H9 (cell line): ENCODE results near the gene RPL18. TPM values are rescaled to one million over a fixed set of nuclear protein-coding genes. Genes with fewer than 3 reads are reported as not detected.

Source experiments
- DNase-seq: peaks from one replicate; pipeline ENCODE4 v3.0.0-alpha.2; 2017
- H2AFZ ChIP-seq: one replicate; pipeline ENCODE4 v1.6.1; 2013; ENCODE audit warnings: mild to moderate bottlenecking, low read length, control low read depth, moderate library complexity
- H2AK5ac ChIP-seq: 2 replicates; pipeline ENCODE4 v1.6.1; 2013; ENCODE audit warnings: low read length, control low read depth, mixed read lengths; ENCODE audit not compliant: insufficient read length
- H2BK120ac ChIP-seq: one replicate; pipeline ENCODE4 v1.6.1; 2013; ENCODE audit warnings: low read depth, mild to moderate bottlenecking, low read length, control low read depth, inconsistent platforms; ENCODE audit not compliant: poor library complexity, severe bottlenecking
- H2BK12ac ChIP-seq: 2 replicates; pipeline ENCODE4 v1.6.1; 2013; ENCODE audit warnings: low read length, control low read depth, mixed read lengths, low read depth; ENCODE audit not compliant: insufficient read length
- H2BK15ac ChIP-seq: 2 replicates; pipeline ENCODE4 v1.6.1; 2013; ENCODE audit warnings: low read depth, low read length, control low read depth
- H2BK20ac ChIP-seq: one replicate; pipeline ENCODE4 v1.6.1; 2013; ENCODE audit warnings: low read depth, mild to moderate bottlenecking, low read length, control low read depth, inconsistent platforms; ENCODE audit not compliant: poor library complexity, severe bottlenecking
- H2BK5ac ChIP-seq: 2 replicates; pipeline ENCODE4 v1.6.1; 2013; ENCODE audit warnings: low read length, control low read depth, mixed read lengths; ENCODE audit not compliant: insufficient read length
- H3K14ac ChIP-seq: 2 replicates; pipeline ENCODE4 v1.6.1; 2013; ENCODE audit warnings: low read length, control low read depth; ENCODE audit not compliant: insufficient read depth
- H3K18ac ChIP-seq: 2 replicates; pipeline ENCODE4 v1.6.1; 2013; ENCODE audit warnings: low read depth, mild to moderate bottlenecking, mixed read lengths, low read length, control low read depth; ENCODE audit not compliant: insufficient read length
- H3K23ac ChIP-seq: 2 replicates; pipeline ENCODE4 v1.6.1; 2013; ENCODE audit warnings: low read length, control low read depth, mixed read lengths, low read depth; ENCODE audit not compliant: insufficient read length
- H3K23me2 ChIP-seq: 2 replicates; pipeline ENCODE4 v1.6.1; 2013; ENCODE audit warnings: low read depth, mild to moderate bottlenecking, mixed read lengths, low read length, control low read depth; ENCODE audit not compliant: insufficient read length, poor library complexity, severe bottlenecking
- H3K27ac ChIP-seq: 2 replicates; pipeline ENCODE4 v1.5.1; 2013; ENCODE audit warnings: low read length, control low read depth, mixed read lengths, low read depth; ENCODE audit not compliant: insufficient read length
- H3K27me3 ChIP-seq: 2 replicates; pipeline ENCODE4 v1.6.1; 2013; ENCODE audit warnings: low read length, control low read depth, inconsistent platforms; ENCODE audit not compliant: insufficient read depth
- H3K4ac ChIP-seq: 2 replicates; pipeline ENCODE4 v1.6.1; 2013; ENCODE audit warnings: low read depth, mild to moderate bottlenecking, control low read depth, inconsistent platforms, low read length, moderate library complexity
- H3K4me1 ChIP-seq: 2 replicates; pipeline ENCODE4 v1.6.1; 2013; ENCODE audit warnings: low read length, control low read depth, inconsistent platforms; ENCODE audit not compliant: insufficient read depth
- H3K4me2 ChIP-seq: 2 replicates; pipeline ENCODE4 v1.6.1; 2013; ENCODE audit warnings: low read length, control low read depth, mixed read lengths; ENCODE audit not compliant: insufficient read length, insufficient read depth
- H3K56ac ChIP-seq: 2 replicates; pipeline ENCODE4 v1.6.1; 2013; ENCODE audit warnings: low read depth, mild to moderate bottlenecking, mixed read lengths, low read length, control low read depth; ENCODE audit not compliant: insufficient read length
- H3K79me1 ChIP-seq: 2 replicates; pipeline ENCODE4 v1.6.1; 2013; ENCODE audit warnings: low read depth, mild to moderate bottlenecking, moderate library complexity, low read length, control low read depth, inconsistent platforms; ENCODE audit not compliant: insufficient read depth, poor library complexity, severe bottlenecking
- H3K79me2 ChIP-seq: 2 replicates; pipeline ENCODE4 v1.6.1; 2013; ENCODE audit warnings: low read length, control low read depth, inconsistent platforms; ENCODE audit not compliant: insufficient read depth
- H3K9ac ChIP-seq: 2 replicates; pipeline ENCODE4 v1.6.1; 2013; ENCODE audit warnings: low read length, control low read depth, mixed read lengths; ENCODE audit not compliant: insufficient read length; ENCODE audit errors: extremely low read depth
- H3K9me3 ChIP-seq: one replicate; pipeline ENCODE4 v1.6.1; 2013; ENCODE audit warnings: low read depth, low read length, inconsistent platforms; ENCODE audit not compliant: control insufficient read depth
- H3T11ph ChIP-seq: one replicate; pipeline ENCODE4 v1.6.1; 2013; ENCODE audit warnings: mild to moderate bottlenecking, low read length, control low read depth, inconsistent platforms
- H4K20me1 ChIP-seq: one replicate; pipeline ENCODE4 v1.6.1; 2013; ENCODE audit not compliant: control insufficient read depth, insufficient read length, insufficient read depth
- H4K5ac ChIP-seq: 2 replicates; pipeline ENCODE4 v1.6.1; 2013; ENCODE audit warnings: low read depth, mild to moderate bottlenecking, mixed read lengths, low read length, control low read depth; ENCODE audit not compliant: insufficient read length
- H4K8ac ChIP-seq: replicated peaks from 2 replicates; pipeline ENCODE4 v1.6.1; 2013; ENCODE audit warnings: low read length, control low read depth, mixed read lengths, low read depth; ENCODE audit not compliant: insufficient read length
- H4K91ac ChIP-seq: 2 replicates; pipeline ENCODE4 v1.6.1; 2013; ENCODE audit warnings: low read depth, mild to moderate bottlenecking, moderate library complexity, mixed read lengths, low read length, control low read depth; ENCODE audit not compliant: insufficient read length
- H3K27ac Mint-ChIP-seq, 3 experiments: 2 replicates in 2 of 3; 3 replicates in 1 of 3; pipeline ENCODE4 v1.8.0; 2020 to 2021; ENCODE audit warnings: mixed read lengths in 3 of 3, mild to moderate bottlenecking in 1 of 3, moderate library complexity in 1 of 3
- H3K27me3 Mint-ChIP-seq: 2 replicates; pipeline ENCODE4 v1.8.0; 2021; ENCODE audit warnings: low read depth, mild to moderate bottlenecking, moderate library complexity, mixed read lengths
- H3K36me3 Mint-ChIP-seq, 3 experiments: 2 replicates in 2 of 3; 3 replicates in 1 of 3; pipeline ENCODE4 v1.8.0; 2020 to 2021; ENCODE audit warnings: low read depth in 3 of 3, mixed read lengths in 3 of 3; ENCODE audit not compliant: insufficient read depth in 1 of 3
- H3K4me1 Mint-ChIP-seq, 2 experiments: 2 replicates each; pipeline ENCODE4 v1.8.0; 2020; ENCODE audit warnings: mixed read lengths in 2 of 2
- H3K4me3 Mint-ChIP-seq, 2 experiments: 2 replicates in 1 of 2; 3 replicates in 1 of 2; pipeline ENCODE4 v1.8.0; 2020 to 2021; ENCODE audit warnings: mild to moderate bottlenecking in 2 of 2, mixed read lengths in 2 of 2, moderate library complexity in 1 of 2
- H3K9me3 Mint-ChIP-seq, 2 experiments: 2 replicates in 1 of 2; 3 replicates in 1 of 2; pipeline ENCODE4 v1.8.0; 2020; ENCODE audit warnings: mild to moderate bottlenecking in 2 of 2, mixed read lengths in 2 of 2, moderate library complexity in 1 of 2
- CTCF ChIP-seq: fragments of 200-600 bp; sonication (generic); conservative IDR thresholded peaks from 3 replicates; pipeline ENCODE4 v1.8.0; 2021; ENCODE audit warnings: antibody characterized with exemption, mild to moderate bottlenecking
- WGBS: extraction: QIAGEN DNeasy Blood & Tissue Kit; methylation state at CpG from one replicate; pipeline ENCODE4 v1.1.7; 2013; ENCODE audit warnings: missing lambda C conversion rate, low lambda C conversion rate, mixed read lengths; ENCODE audit not compliant: insufficient read length; ENCODE audit errors: extremely low coverage; 5-methylcytosine and 5-hydroxymethylcytosine counted together
- total RNA-seq: library from RNA; stranded (reverse); gene quantifications from 2 replicates; pipeline ENCODE4 v1.2.1, GENCODE V29; 2021

The RPL18 gene
- total RNA-seq, 1 experiment from 2014 or later: 1,855 TPM

GRCh38 chr19:48616041-48616436 lies 2.9 kb downstream of the RPL18 start:
- Histone ChIP-seq H3K9ac (no peak overlapping the region), H2BK15ac (no peak overlapping the region), H4K8ac (no peak overlapping the region), H3K23ac (no peak overlapping the region), H4K91ac (no peak overlapping the region), H3K79me1 (peaks cover 4% of the 10 kb centered on the region), H3K4ac (no peak overlapping the region), H3K27me3 (no peaks in the 10 kb centered on the region), H3K4me1 (peaks cover 3% of the 10 kb centered on the region; the same call in 1 of the 2 replicates), H4K20me1 (no peaks in the 10 kb centered on the region), H2BK120ac (no peak overlapping the region), H3K4me2 (no peak overlapping the region), H2BK12ac (no peak overlapping the region), H3K27ac (no peak overlapping the region), H3K9me3 (no peaks in the 10 kb centered on the region), H3K56ac (no peak overlapping the region), H2BK20ac (no peak overlapping the region), H2AK5ac (no peak overlapping the region), H3K79me2 (peaks cover 18% of the 10 kb centered on the region), H3K23me2 (peaks cover 10% of the 10 kb centered on the region), H3K18ac (no peak overlapping the region), H2BK5ac (no peak overlapping the region), H3K14ac (no peak overlapping the region), H4K5ac (no peak overlapping the region), H2AFZ (no peak overlapping the region), H3T11ph (no peak overlapping the region)
- H3K36me3 Mint-ChIP-seq: peaks cover 36 to 56% (median 53%) of the 10 kb centered on the region in 3 experiments
- peak overlapping the region in 2 of 3 experiments; percentile 89 to 96; a peak in 3 of 7 replicates for H3K27ac Mint-ChIP-seq
- no peaks in the 10 kb centered on the region; a peak in 1 of 5 replicates for H3K9me3 Mint-ChIP-seq
- H3K4me3 Mint-ChIP-seq: peak overlapping the region; percentile 97 to 99
- peaks cover 40 to 54% of the 10 kb centered on the region in 2 experiments for H3K4me1 Mint-ChIP-seq
- H3K27me3 Mint-ChIP-seq: no peaks in the 10 kb centered on the region; the same call in 1 of the 2 replicates
- DNase-seq: no peak
- no CpG with 5 or more reads among the region's 16 CpGs for WGBS
- TF ChIP-seq CTCF: no peak
